Ovary (tissue), 1 donor: Measurements from ENCODE around the gene ZNF346.

ENCODE experiments used
- EP300 ChIP-seq: sonication (generic); formaldehyde crosslinking; IDR thresholded peaks from one replicate; pipeline ENCODE4 v1.6.1; 2017; ENCODE audit warnings: antibody characterized with exemption
- POLR2A ChIP-seq: fragments of 450-650 bp; IDR thresholded peaks from one replicate; pipeline ENCODE4 v1.6.1; 2017; ENCODE audit warnings: antibody characterized with exemption, mild to moderate bottlenecking, moderate library complexity

DNA sequence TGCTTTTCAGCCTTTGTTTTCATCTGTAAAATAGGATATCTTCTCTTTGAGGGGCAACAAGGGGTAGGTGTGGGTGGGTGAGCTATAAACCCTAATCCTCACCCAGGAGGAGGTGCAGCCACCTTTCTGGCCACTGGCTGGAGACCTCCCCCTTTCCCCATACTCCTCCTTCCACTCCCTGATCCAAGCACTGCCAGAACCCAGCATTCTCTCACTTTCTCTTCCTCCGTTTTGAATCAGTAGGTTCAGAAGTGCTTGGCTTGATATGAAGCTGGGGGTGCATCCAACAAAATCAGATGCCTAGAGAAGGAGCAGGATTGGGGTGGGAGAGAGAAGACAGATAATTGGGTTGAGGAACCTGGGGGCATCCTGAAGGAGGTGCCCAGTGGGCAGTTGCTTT, 104.3 kb downstream of the ZNF346 start:
- no peak for TF ChIP-seq POLR2A
- no peak for TF ChIP-seq EP300
